OCI-LY3 (cell line): ENCODE results near the gene B4GALNT4.

Source experiments
- H2AFZ ChIP-seq: fragments of 200-600, 300-600 bp; shearing (Covaris generic); 2 replicates; pipeline ENCODE4 v1.6.0; 2014; ENCODE audit warnings: antibody characterized with exemption, low read depth, low read length
- H3K27ac ChIP-seq: fragments of 200-600, 300-600 bp; sonication (generic); 2 replicates; pipeline ENCODE4 v1.5.1; 2014; ENCODE audit warnings: mild to moderate bottlenecking, low read length, moderate library complexity, mixed read lengths
- H3K27me3 ChIP-seq: fragments of 200-600, 300-600 bp; sonication (generic); 2 replicates; pipeline ENCODE4 v1.6.1; 2014; ENCODE audit warnings: low read depth, low read length, mixed read lengths
- H3K36me3 ChIP-seq: fragments of 200-600, 300-600 bp; sonication (generic); replicated peaks from 2 replicates; pipeline ENCODE3; 2014; ENCODE audit warnings: low read depth, low read length, mixed read lengths
- H3K4me1 ChIP-seq: fragments of 300-600, 200-600 bp; sonication (generic); 2 replicates; pipeline ENCODE4 v1.6.1; 2014; ENCODE audit warnings: low read length, mixed read lengths
- H3K4me2 ChIP-seq: fragments of 200-600, 300-600 bp; sonication (generic); 2 replicates; pipeline ENCODE4 v1.6.1; 2014; ENCODE audit warnings: low read length, mixed read lengths
- H3K4me3 ChIP-seq: fragments of 300-600, 200-600 bp; sonication (generic); 2 replicates; pipeline ENCODE4 v1.5.1; 2014; ENCODE audit warnings: antibody characterized with exemption, mild to moderate bottlenecking, low read length, moderate library complexity
- H3K79me2 ChIP-seq: fragments of 300-600, 200-600 bp; shearing (Covaris generic); 2 replicates; pipeline ENCODE4 v1.6.1; 2014; ENCODE audit warnings: mild to moderate bottlenecking, low read length, mixed read lengths
- H3K9ac ChIP-seq: fragments of 300-600, 200-600 bp; shearing (Covaris generic); 2 replicates; pipeline ENCODE4 v1.6.0; 2014; ENCODE audit warnings: mild to moderate bottlenecking, low read length, moderate library complexity
- H3K9me3 ChIP-seq: fragments of 200-600, 300-600 bp; shearing (Covaris generic); 2 replicates; pipeline ENCODE4 v1.6.1; 2014; ENCODE audit warnings: low read length, mixed read lengths; ENCODE audit not compliant: insufficient read depth
- H4K20me1 ChIP-seq: fragments of 200-600, 300-600 bp; sonication (generic); 2 replicates; pipeline ENCODE4 v1.6.1; 2016; ENCODE audit warnings: low read length, mixed read lengths; ENCODE audit not compliant: insufficient read depth
- EZH2phosphoT487 ChIP-seq: fragments of 200-600 bp; shearing (Covaris generic); IDR thresholded peaks from 2 replicates; pipeline ENCODE4 v1.6.1; 2018; ENCODE audit warnings: antibody characterized with exemption, mixed run types, low read depth
- TF ChIP-seq, protein P1 (sequence below): fragments of 200-600, 300-600 bp; sonication (generic); IDR thresholded peaks from 2 replicates; pipeline ENCODE4 v1.5.1; 2014; ENCODE audit warnings: antibody characterized with exemption, low read length, low read depth

B4GALNT4 gene

DNA sequence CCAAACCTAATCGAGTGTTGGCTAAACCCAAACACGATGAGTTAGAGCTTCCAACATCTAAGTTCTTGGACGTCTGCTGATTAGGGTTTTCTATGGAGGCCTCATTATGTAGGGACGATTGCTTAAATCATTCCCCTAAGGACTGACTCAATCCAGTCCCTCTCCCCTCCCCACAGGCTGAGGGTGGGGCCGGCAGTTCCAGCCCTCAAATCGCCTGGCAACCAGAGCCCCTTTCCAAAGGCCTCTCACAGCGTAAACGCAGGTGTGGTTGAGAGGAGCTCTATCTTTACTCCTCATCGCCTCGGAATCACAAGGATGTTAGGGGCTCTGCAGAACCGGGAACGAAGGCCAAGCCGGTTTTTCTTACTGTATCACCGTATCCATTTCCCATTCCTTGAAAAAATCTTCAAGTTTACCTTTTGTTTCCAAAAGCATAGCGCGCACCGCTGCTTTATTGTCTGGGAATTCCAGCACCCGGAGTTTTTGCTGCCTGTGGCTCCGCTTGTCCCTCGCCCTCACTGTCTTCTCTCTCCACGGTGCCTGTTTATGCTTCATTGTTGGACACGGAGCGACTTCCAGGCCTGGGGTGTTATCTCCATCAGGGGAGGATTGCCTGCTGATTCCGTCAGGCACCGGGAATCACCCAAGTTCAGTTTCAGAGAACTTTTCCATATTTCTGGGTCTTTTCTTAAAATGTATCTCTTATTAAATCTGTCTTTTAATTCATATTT is 34.9 kb upstream of the B4GALNT4 start:
- Histone ChIP-seq H3K4me2 (no peak overlapping the region), H2AFZ (no peak overlapping the region), H3K4me3 (no peak overlapping the region), H3K79me2 (no peaks in the 10 kb centered on the region), H3K36me3 (no peaks in the 10 kb centered on the region), H3K27ac (no peak overlapping the region), H4K20me1 (no peaks in the 10 kb centered on the region), H3K27me3 (peaks cover 1% of the 10 kb centered on the region; the same call in 1 of the 2 replicates), H3K4me1 (peaks cover 24% of the 10 kb centered on the region), H3K9me3 (no peaks in the 10 kb centered on the region; the same call in 1 of the 2 replicates), H3K9ac (no peak overlapping the region)
- TF ChIP-seq, protein P1, sequence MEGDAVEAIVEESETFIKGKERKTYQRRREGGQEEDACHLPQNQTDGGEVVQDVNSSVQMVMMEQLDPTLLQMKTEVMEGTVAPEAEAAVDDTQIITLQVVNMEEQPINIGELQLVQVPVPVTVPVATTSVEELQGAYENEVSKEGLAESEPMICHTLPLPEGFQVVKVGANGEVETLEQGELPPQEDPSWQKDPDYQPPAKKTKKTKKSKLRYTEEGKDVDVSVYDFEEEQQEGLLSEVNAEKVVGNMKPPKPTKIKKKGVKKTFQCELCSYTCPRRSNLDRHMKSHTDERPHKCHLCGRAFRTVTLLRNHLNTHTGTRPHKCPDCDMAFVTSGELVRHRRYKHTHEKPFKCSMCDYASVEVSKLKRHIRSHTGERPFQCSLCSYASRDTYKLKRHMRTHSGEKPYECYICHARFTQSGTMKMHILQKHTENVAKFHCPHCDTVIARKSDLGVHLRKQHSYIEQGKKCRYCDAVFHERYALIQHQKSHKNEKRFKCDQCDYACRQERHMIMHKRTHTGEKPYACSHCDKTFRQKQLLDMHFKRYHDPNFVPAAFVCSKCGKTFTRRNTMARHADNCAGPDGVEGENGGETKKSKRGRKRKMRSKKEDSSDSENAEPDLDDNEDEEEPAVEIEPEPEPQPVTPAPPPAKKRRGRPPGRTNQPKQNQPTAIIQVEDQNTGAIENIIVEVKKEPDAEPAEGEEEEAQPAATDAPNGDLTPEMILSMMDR: no peak
- TF ChIP-seq EZH2phosphoT487: no peak

DNA sequence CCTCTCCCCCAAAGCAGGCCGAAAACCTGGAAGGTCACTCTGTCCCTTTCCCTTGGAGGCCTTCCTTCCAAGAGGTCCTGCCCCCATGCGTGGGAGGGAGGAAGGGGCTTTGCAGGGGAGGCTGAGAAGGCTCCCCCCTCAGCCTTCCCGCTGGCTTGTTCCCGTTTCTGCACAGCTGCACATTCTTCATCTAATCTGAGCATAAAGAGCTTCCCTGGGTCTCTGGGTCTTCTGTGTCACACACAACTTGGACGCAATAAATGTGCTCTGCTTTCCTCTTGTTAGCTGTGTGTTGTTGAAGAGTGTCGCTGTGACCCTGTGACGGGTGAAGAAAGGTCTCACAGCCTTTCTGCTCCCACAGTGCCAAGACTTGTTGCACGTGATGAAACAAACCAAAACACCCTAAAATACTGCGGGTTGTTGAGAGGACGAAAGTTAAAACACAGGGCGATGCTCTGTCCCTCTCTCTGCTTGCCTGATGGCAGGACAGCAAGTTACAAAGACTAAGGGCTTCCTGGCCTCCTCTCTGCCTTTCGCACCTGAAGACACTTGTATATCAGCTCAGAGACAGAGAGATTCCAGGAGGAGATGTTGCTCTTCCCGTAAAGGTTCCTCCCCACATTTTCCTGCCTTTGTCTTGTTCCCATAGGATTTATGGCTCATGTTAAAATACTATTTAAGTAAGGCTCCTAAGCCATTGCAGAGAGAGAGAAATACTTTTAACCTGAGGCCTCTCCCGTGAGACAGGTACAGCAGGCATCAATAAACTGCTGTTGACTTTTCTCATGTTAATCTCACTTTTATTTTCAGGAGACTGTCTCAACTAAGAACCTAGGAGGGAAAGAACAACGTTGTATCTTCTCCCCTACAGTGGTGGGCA is 33.3 kb upstream of the B4GALNT4 start:
- H2AFZ ChIP-seq: no peak overlapping the region
- H3K9ac ChIP-seq: no peak overlapping the region
- no peak overlapping the region for H3K27ac ChIP-seq
- H3K4me2 ChIP-seq: no peak overlapping the region
- no peaks in the 10 kb centered on the region for H3K36me3 ChIP-seq
- H3K79me2 ChIP-seq: no peaks in the 10 kb centered on the region
- H4K20me1 ChIP-seq: no peaks in the 10 kb centered on the region
- peaks cover 13% of the 10 kb centered on the region; the same call in 1 of the 2 replicates for H3K27me3 ChIP-seq
- no peak overlapping the region for H3K4me3 ChIP-seq
- TF ChIP-seq, protein P1: no peak
- TF ChIP-seq EZH2phosphoT487: no peak
- no peaks in the 10 kb centered on the region; the same call in 1 of the 2 replicates for H3K9me3 ChIP-seq
- H3K4me1 ChIP-seq: peaks cover 9% of the 10 kb centered on the region

- H3K27me3 ChIP-seq: peaks cover 13% of the 10 kb centered on the region; the same call in 1 of the 2 replicates
- H2AFZ ChIP-seq: no peak overlapping the region
- no peak for TF ChIP-seq EZH2phosphoT487
- TF ChIP-seq, protein P1: no peak
- no peaks in the 10 kb centered on the region for H3K9me3 ChIP-seq
- H3K79me2 ChIP-seq: no peaks in the 10 kb centered on the region
- H3K27ac ChIP-seq: no peak overlapping the region
- peaks cover 9% of the 10 kb centered on the region for H3K4me1 ChIP-seq
- no peaks in the 10 kb centered on the region for H4K20me1 ChIP-seq
- H3K4me2 ChIP-seq: no peak overlapping the region
- no peak overlapping the region for H3K4me3 ChIP-seq
- H3K36me3 ChIP-seq: no peaks in the 10 kb centered on the region
- H3K9ac ChIP-seq: no peak overlapping the region
These were observed 32.6 kb upstream of the B4GALNT4 start for GRCh38 chr11:336659-337198.

- no peak for TF ChIP-seq EZH2phosphoT487
- TF ChIP-seq, protein P1: no peak
- Histone ChIP-seq H3K27ac (no peak overlapping the region), H3K36me3 (no peaks in the 10 kb centered on the region), H3K9me3 (no peaks in the 10 kb centered on the region), H3K4me2 (no peak overlapping the region), H2AFZ (no peak overlapping the region), H4K20me1 (no peaks in the 10 kb centered on the region), H3K9ac (no peak overlapping the region), H3K4me1 (peaks cover 8% of the 10 kb centered on the region; the same call in 1 of the 2 replicates), H3K27me3 (peaks cover 13% of the 10 kb centered on the region; the same call in 1 of the 2 replicates), H3K79me2 (no peaks in the 10 kb centered on the region), H3K4me3 (no peak overlapping the region)
These were observed 31.6 kb upstream of the B4GALNT4 start for GRCh38 chr11:337711-338110.
